ENCODE data around the gene RARS1. TPM values are rescaled to one million over a fixed set of nuclear protein-coding genes. Genes with fewer than 3 reads are reported as not detected.

RARS1 gene
- total RNA-seq, 1 experiment from 2014 or later, result 98.8 TPM

DNA sequence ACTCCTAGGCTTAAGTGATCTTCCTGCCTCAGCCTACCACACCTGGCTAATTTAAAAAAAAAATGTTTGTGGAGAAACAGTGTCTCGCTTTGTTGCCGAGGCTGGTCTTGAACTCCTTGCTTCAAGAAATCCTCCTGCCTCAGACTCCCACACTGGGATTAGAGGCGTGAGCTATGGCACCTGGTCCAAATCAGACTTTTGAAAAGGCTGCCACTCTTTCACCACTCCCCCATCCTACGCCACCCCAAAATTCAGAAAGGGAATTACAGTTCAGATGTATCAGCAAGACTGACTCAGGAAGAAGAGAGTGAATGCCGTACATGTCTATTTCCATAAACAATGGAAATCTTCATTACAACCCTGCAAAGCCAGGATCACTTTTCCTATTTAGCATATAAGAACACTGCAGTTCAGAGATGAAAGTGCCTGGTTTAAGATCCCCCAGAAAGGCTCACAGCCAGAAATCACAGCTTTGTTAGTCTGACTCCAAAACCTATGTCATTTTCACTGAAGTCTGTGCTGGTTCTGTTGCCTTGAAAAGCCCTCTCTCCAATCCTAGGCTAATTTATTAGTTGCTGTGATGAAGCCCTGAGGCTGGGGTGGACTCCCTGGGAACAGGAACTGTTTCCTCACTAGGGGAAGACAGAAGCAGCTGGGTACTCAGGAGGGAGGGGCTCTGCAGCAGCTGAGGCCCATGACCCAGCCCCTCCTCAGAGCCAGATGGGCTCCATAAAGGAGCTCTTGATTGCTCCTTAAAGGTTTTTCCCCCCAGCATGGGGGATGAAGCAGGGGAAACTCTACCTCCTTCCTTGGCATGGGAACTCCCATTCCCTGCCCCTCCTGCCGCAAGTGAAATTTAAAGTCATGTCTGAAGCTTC, 46.0 kb downstream of the RARS1 start:
- POLR2A ChIA-PET, result no interaction called here

More for the DNA sequence above, 46.0 kb downstream of the RARS1 start:
- ATAC-seq, result peak; percentile 46
- TF ChIP-seq, protein P1, sequence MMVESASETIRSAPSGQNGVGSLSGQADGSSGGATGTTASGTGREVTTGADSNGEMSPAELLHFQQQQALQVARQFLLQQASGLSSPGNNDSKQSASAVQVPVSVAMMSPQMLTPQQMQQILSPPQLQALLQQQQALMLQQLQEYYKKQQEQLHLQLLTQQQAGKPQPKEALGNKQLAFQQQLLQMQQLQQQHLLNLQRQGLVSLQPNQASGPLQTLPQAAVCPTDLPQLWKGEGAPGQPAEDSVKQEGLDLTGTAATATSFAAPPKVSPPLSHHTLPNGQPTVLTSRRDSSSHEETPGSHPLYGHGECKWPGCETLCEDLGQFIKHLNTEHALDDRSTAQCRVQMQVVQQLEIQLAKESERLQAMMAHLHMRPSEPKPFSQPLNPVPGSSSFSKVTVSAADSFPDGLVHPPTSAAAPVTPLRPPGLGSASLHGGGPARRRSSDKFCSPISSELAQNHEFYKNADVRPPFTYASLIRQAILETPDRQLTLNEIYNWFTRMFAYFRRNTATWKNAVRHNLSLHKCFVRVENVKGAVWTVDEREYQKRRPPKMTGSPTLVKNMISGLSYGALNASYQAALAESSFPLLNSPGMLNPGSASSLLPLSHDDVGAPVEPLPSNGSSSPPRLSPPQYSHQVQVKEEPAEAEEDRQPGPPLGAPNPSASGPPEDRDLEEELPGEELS (CRISPR knock-in tag; IDR thresholded peaks at IDR 0.05), result no peak
- TF ChIP-seq ZNF138 (CRISPR knock-in tag; conservative IDR thresholded peaks at IDR 0.05), result no peak
- TF ChIP-seq JAZF1 (CRISPR knock-in tag; IDR thresholded peaks at IDR 0.05), result no peak
- TF ChIP-seq RORB (CRISPR knock-in tag; IDR thresholded peaks at IDR 0.05), result no peak
- TF ChIP-seq, protein P2, sequence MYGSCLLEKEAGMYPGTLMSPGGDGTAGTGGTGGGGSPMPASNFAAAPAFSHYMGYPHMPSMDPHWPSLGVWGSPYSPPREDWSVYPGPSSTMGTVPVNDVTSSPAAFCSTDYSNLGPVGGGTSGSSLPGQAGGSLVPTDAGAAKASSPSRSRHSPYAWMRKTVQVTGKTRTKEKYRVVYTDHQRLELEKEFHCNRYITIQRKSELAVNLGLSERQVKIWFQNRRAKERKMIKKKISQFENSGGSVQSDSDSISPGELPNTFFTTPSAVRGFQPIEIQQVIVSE (CRISPR knock-in tag; IDR thresholded peaks at IDR 0.05; ENCODE audit: borderline replicate concordance), result no peak
- TF ChIP-seq, protein P3, sequence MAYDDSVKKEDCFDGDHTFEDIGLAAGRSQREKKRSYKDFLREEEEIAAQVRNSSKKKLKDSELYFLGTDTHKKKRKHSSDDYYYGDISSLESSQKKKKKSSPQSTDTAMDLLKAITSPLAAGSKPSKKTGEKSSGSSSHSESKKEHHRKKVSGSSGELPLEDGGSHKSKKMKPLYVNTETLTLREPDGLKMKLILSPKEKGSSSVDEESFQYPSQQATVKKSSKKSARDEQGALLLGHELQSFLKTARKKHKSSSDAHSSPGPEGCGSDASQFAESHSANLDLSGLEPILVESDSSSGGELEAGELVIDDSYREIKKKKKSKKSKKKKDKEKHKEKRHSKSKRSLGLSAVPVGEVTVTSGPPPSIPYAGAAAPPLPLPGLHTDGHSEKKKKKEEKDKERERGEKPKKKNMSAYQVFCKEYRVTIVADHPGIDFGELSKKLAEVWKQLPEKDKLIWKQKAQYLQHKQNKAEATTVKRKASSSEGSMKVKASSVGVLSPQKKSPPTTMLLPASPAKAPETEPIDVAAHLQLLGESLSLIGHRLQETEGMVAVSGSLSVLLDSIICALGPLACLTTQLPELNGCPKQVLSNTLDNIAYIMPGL (CRISPR knock-in tag; IDR thresholded peaks at IDR 0.05), result no peak
- TF ChIP-seq ZNF219 (CRISPR knock-in tag; IDR thresholded peaks at IDR 0.05; ENCODE audit: borderline replicate concordance), result no peak
- TF ChIP-seq, protein P4, sequence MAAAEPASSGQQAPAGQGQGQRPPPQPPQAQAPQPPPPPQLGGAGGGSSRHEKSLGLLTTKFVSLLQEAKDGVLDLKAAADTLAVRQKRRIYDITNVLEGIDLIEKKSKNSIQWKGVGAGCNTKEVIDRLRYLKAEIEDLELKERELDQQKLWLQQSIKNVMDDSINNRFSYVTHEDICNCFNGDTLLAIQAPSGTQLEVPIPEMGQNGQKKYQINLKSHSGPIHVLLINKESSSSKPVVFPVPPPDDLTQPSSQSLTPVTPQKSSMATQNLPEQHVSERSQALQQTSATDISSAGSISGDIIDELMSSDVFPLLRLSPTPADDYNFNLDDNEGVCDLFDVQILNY (CRISPR knock-in tag; IDR thresholded peaks at IDR 0.05), result no peak
- no peak for TF ChIP-seq TEAD4 (CRISPR knock-in tag; IDR thresholded peaks at IDR 0.05)
- TF ChIP-seq ZNF671 (CRISPR knock-in tag; IDR thresholded peaks at IDR 0.05), result no peak
- no peak for TF ChIP-seq FOXK1 (CRISPR knock-in tag; IDR thresholded peaks at IDR 0.05)
- TF ChIP-seq, protein P5, sequence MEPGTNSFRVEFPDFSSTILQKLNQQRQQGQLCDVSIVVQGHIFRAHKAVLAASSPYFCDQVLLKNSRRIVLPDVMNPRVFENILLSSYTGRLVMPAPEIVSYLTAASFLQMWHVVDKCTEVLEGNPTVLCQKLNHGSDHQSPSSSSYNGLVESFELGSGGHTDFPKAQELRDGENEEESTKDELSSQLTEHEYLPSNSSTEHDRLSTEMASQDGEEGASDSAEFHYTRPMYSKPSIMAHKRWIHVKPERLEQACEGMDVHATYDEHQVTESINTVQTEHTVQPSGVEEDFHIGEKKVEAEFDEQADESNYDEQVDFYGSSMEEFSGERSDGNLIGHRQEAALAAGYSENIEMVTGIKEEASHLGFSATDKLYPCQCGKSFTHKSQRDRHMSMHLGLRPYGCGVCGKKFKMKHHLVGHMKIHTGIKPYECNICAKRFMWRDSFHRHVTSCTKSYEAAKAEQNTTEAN (CRISPR knock-in tag; IDR thresholded peaks at IDR 0.05), result no peak
- TF ChIP-seq NFYB (CRISPR knock-in tag; conservative IDR thresholded peaks at IDR 0.05; ENCODE audit: low read depth), result no peak
- TF ChIP-seq, protein P6, sequence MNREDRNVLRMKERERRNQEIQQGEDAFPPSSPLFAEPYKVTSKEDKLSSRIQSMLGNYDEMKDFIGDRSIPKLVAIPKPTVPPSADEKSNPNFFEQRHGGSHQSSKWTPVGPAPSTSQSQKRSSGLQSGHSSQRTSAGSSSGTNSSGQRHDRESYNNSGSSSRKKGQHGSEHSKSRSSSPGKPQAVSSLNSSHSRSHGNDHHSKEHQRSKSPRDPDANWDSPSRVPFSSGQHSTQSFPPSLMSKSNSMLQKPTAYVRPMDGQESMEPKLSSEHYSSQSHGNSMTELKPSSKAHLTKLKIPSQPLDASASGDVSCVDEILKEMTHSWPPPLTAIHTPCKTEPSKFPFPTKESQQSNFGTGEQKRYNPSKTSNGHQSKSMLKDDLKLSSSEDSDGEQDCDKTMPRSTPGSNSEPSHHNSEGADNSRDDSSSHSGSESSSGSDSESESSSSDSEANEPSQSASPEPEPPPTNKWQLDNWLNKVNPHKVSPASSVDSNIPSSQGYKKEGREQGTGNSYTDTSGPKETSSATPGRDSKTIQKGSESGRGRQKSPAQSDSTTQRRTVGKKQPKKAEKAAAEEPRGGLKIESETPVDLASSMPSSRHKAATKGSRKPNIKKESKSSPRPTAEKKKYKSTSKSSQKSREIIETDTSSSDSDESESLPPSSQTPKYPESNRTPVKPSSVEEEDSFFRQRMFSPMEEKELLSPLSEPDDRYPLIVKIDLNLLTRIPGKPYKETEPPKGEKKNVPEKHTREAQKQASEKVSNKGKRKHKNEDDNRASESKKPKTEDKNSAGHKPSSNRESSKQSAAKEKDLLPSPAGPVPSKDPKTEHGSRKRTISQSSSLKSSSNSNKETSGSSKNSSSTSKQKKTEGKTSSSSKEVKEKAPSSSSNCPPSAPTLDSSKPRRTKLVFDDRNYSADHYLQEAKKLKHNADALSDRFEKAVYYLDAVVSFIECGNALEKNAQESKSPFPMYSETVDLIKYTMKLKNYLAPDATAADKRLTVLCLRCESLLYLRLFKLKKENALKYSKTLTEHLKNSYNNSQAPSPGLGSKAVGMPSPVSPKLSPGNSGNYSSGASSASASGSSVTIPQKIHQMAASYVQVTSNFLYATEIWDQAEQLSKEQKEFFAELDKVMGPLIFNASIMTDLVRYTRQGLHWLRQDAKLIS (CRISPR knock-in tag; IDR thresholded peaks at IDR 0.05; ENCODE audit: borderline replicate concordance), result no peak
- TF ChIP-seq SMAD4 (CRISPR knock-in tag; IDR thresholded peaks at IDR 0.05), result no peak
- TF ChIP-seq HMGA2 (CRISPR knock-in tag; IDR thresholded peaks at IDR 0.05), result no peak
- no peak for TF ChIP-seq ZNF423 (CRISPR knock-in tag; IDR thresholded peaks at IDR 0.05)
- Mint-ChIP-seq H3K27ac (no peak overlapping the region), H3K27me3 (ENCODE audit: low read depth) (peaks cover 33% of the 10 kb centered on the region), H3K9me3 (no peaks in the 10 kb centered on the region), H3K4me3 (no peak overlapping the region), H3K4me1 (peaks cover 16% of the 10 kb centered on the region), H3K36me3 (no peaks in the 10 kb centered on the region; the same call in 1 of the 2 replicates)
- DNase-seq (ENCODE audit: low spot score), result no peak
- CTCF ChIA-PET, result interaction anchor here (0.7 to 1.3 kb wide), 2 partner anchors 138 to 437 kb away, joined by 3 to 5 read pairs; no protein-coding TSS in a partner anchor
